ENCODE measurements around the gene ZCCHC14.

ZCCHC14 gene

GRCh38 chr16:87425941-87426340 lies 66.9 kb downstream of the ZCCHC14 start:
- Mint-ChIP-seq H3K27ac (no peak overlapping the region), H3K27me3 (no peaks in the 10 kb centered on the region), H3K4me3 (no peak overlapping the region), H3K4me1 (no peaks in the 10 kb centered on the region), H3K36me3 (peaks cover 16% of the 10 kb centered on the region), H3K9me3 (no peaks in the 10 kb centered on the region)
- ATAC-seq, result no peak

- Mint-ChIP-seq H3K36me3 (peaks cover 16% of the 10 kb centered on the region), H3K27ac (no peak overlapping the region), H3K4me3 (no peak overlapping the region), H3K27me3 (no peaks in the 10 kb centered on the region), H3K4me1 (no peaks in the 10 kb centered on the region), H3K9me3 (no peaks in the 10 kb centered on the region)
- ATAC-seq, result no peak
Observed at GRCh38 chr16:87424266-87424665, 68.6 kb downstream of the ZCCHC14 start.

GRCh38 chr16:87423429-87423828 lies 69.4 kb downstream of the ZCCHC14 start:
- ATAC-seq, result no peak
- Mint-ChIP-seq H3K4me1 (no peaks in the 10 kb centered on the region), H3K36me3 (peaks cover 16% of the 10 kb centered on the region)

GRCh38 chr16:87422106-87422505 lies 70.7 kb downstream of the ZCCHC14 start:
- peaks cover 16% of the 10 kb centered on the region for H3K36me3 Mint-ChIP-seq
- no peaks in the 10 kb centered on the region for H3K9me3 Mint-ChIP-seq
- ATAC-seq, result no peak
- no peaks in the 10 kb centered on the region for H3K4me1 Mint-ChIP-seq
- no peak overlapping the region for H3K4me3 Mint-ChIP-seq
- H3K27ac Mint-ChIP-seq, result no peak overlapping the region
- H3K27me3 Mint-ChIP-seq, result no peaks in the 10 kb centered on the region

More at GRCh38 chr16:87423429-87423828, 69.4 kb downstream of the ZCCHC14 start:
- Mint-ChIP-seq H3K27me3 (no peaks in the 10 kb centered on the region), H3K9me3 (no peaks in the 10 kb centered on the region), H3K4me3 (no peak overlapping the region), H3K27ac (no peak overlapping the region)

- H3K4me3 Mint-ChIP-seq, result no peak overlapping the region
- peaks cover 16% of the 10 kb centered on the region for H3K36me3 Mint-ChIP-seq
- no peak overlapping the region for H3K27ac Mint-ChIP-seq
- H3K9me3 Mint-ChIP-seq, result no peaks in the 10 kb centered on the region
- ATAC-seq, result no peak
- no peaks in the 10 kb centered on the region for H3K27me3 Mint-ChIP-seq
- no peaks in the 10 kb centered on the region for H3K4me1 Mint-ChIP-seq
Observed at GRCh38 chr16:87421003-87421912, 71.6 kb downstream of the ZCCHC14 start.

- Mint-ChIP-seq H3K27ac (no peak overlapping the region), H3K9me3 (no peaks in the 10 kb centered on the region), H3K4me1 (no peaks in the 10 kb centered on the region), H3K36me3 (peaks cover 16% of the 10 kb centered on the region), H3K4me3 (no peak overlapping the region), H3K27me3 (peaks cover 9% of the 10 kb centered on the region)
- ATAC-seq, result no peak
Observed at GRCh38 chr16:87420026-87421002, 72.5 kb downstream of the ZCCHC14 start.

GRCh38 chr16:87418644-87419043 lies 74.2 kb downstream of the ZCCHC14 start:
- H3K9me3 Mint-ChIP-seq, result no peaks in the 10 kb centered on the region
- H3K36me3 Mint-ChIP-seq, result peaks cover 16% of the 10 kb centered on the region
- H3K4me1 Mint-ChIP-seq, result no peaks in the 10 kb centered on the region
- H3K27ac Mint-ChIP-seq, result no peak overlapping the region
- H3K4me3 Mint-ChIP-seq, result no peak overlapping the region
- ATAC-seq, result no peak
- H3K27me3 Mint-ChIP-seq, result peaks cover 11% of the 10 kb centered on the region

GRCh38 chr16:87418216-87418615 lies 74.6 kb downstream of the ZCCHC14 start:
- Mint-ChIP-seq H3K4me3 (no peak overlapping the region), H3K9me3 (no peaks in the 10 kb centered on the region), H3K27ac (no peak overlapping the region), H3K4me1 (no peaks in the 10 kb centered on the region), H3K36me3 (peaks cover 16% of the 10 kb centered on the region), H3K27me3 (peaks cover 11% of the 10 kb centered on the region)
- ATAC-seq, result no peak

GRCh38 chr16:87417528-87417910 lies 75.3 kb downstream of the ZCCHC14 start:
- peaks cover 13% of the 10 kb centered on the region for H3K36me3 Mint-ChIP-seq
- H3K27me3 Mint-ChIP-seq, result peaks cover 11% of the 10 kb centered on the region
- ATAC-seq, result no peak
- no peak overlapping the region for H3K4me3 Mint-ChIP-seq
- no peaks in the 10 kb centered on the region for H3K4me1 Mint-ChIP-seq
- no peak overlapping the region for H3K27ac Mint-ChIP-seq
- no peaks in the 10 kb centered on the region for H3K9me3 Mint-ChIP-seq

- no peak overlapping the region for H3K27ac Mint-ChIP-seq
- H3K4me3 Mint-ChIP-seq, result no peak overlapping the region
- peaks cover 11% of the 10 kb centered on the region for H3K27me3 Mint-ChIP-seq
- peaks cover 8% of the 10 kb centered on the region for H3K36me3 Mint-ChIP-seq
- no peaks in the 10 kb centered on the region for H3K9me3 Mint-ChIP-seq
- no peak for ATAC-seq
- H3K4me1 Mint-ChIP-seq, result no peaks in the 10 kb centered on the region
Observed at GRCh38 chr16:87416826-87417527, 75.8 kb downstream of the ZCCHC14 start.

GRCh38 chr16:87415441-87415840 lies 77.4 kb downstream of the ZCCHC14 start:
- Mint-ChIP-seq H3K36me3 (peaks cover 9% of the 10 kb centered on the region), H3K4me3 (no peak overlapping the region), H3K27me3 (peaks cover 11% of the 10 kb centered on the region), H3K27ac (no peak overlapping the region), H3K4me1 (no peaks in the 10 kb centered on the region), H3K9me3 (no peaks in the 10 kb centered on the region)
- no peak for ATAC-seq

- Mint-ChIP-seq H3K27me3 (peaks cover 11% of the 10 kb centered on the region), H3K4me1 (no peaks in the 10 kb centered on the region), H3K27ac (no peak overlapping the region), H3K36me3 (peaks cover 9% of the 10 kb centered on the region), H3K9me3 (no peaks in the 10 kb centered on the region), H3K4me3 (no peak overlapping the region)
- ATAC-seq, result peak; percentile 62
Observed at GRCh38 chr16:87414251-87414680, 78.6 kb downstream of the ZCCHC14 start.

- Mint-ChIP-seq H3K4me3 (no peak overlapping the region), H3K36me3 (peaks cover 9% of the 10 kb centered on the region)
Observed at GRCh38 chr16:87412996-87413421, 79.8 kb downstream of the ZCCHC14 start.

GRCh38 chr16:87412371-87412995 lies 80.3 kb downstream of the ZCCHC14 start:
- peaks cover 9% of the 10 kb centered on the region for H3K36me3 Mint-ChIP-seq
- peaks cover 4% of the 10 kb centered on the region for H3K4me1 Mint-ChIP-seq
- ATAC-seq, result no peak
- no peaks in the 10 kb centered on the region for H3K9me3 Mint-ChIP-seq
- H3K4me3 Mint-ChIP-seq, result no peak overlapping the region
- H3K27ac Mint-ChIP-seq, result no peak overlapping the region
- H3K27me3 Mint-ChIP-seq, result peaks cover 11% of the 10 kb centered on the region

More at GRCh38 chr16:87412996-87413421, 79.8 kb downstream of the ZCCHC14 start:
- Mint-ChIP-seq H3K4me1 (no peaks in the 10 kb centered on the region), H3K9me3 (no peaks in the 10 kb centered on the region), H3K27ac (no peak overlapping the region), H3K27me3 (peaks cover 11% of the 10 kb centered on the region)
- no peak for ATAC-seq

All from stimulated activated memory B cell treated with anti-CD40 and anti-IgM and Interleukin-4, amounts not matched to agents 10 μg/mL and 1 μg/mL and 100 μg/mL, for 72 hours (primary cell).